K562 (cell line): ENCODE measurements around the gene MTMR12. TPM values are rescaled to one million over a fixed set of nuclear protein-coding genes. Genes with fewer than 3 reads are reported as not detected.

Experiments used
- CBFA2T3 ChIP-seq: fragments of 450-650 bp; IDR thresholded peaks from 2 replicates; pipeline ENCODE4 v1.6.1; 2017
- CC2D1A ChIP-seq: fragments of 450-650 bp; IDR thresholded peaks from 2 replicates; pipeline ENCODE4 v1.6.1; 2017; ENCODE audit warnings: mild to moderate bottlenecking
- CREB1 ChIP-seq, 2 experiments: sonication (generic) in 1 of 2; formaldehyde crosslinking in 1 of 2; IDR thresholded peaks; 2 replicates each; pipeline versions ENCODE4 v1.6.1 to v1.8.0; 2012 to 2022; ENCODE audit warnings: inconsistent platforms in 1 of 2, mild to moderate bottlenecking in 1 of 2, missing genetic modification reagents in 1 of 2, moderate library complexity in 1 of 2
- DPF2 ChIP-seq: fragments of 450-650 bp; IDR thresholded peaks from 2 replicates; pipeline ENCODE4 v1.6.1; 2016
- EP400 ChIP-seq: fragments of 450-650 bp; IDR thresholded peaks from 2 replicates; pipeline ENCODE4 v1.6.1; 2017; ENCODE audit warnings: antibody characterized with exemption, mild to moderate bottlenecking, moderate library complexity
- FOXK2 ChIP-seq, 2 experiments: fragments of 450-650 bp; IDR thresholded peaks in 1 of 2; conservative IDR thresholded peaks in 1 of 2; 2 replicates each; pipeline ENCODE4 v1.6.1; 2016; ENCODE audit warnings: low read depth in 2 of 2, mild to moderate bottlenecking in 1 of 2
- HNRNPH1 ChIP-seq: fragments of 200-400 bp; formaldehyde crosslinking; optimal IDR thresholded peaks from 2 replicates; pipeline ENCODE3; 2017; ENCODE audit warnings: low read depth, mild to moderate bottlenecking, low read length, moderate library complexity
- L3MBTL2 ChIP-seq: fragments of 450-650 bp; IDR thresholded peaks from 2 replicates; pipeline ENCODE4 v1.6.1; 2016; ENCODE audit warnings: mild to moderate bottlenecking, moderate library complexity
- MAFF ChIP-seq: IDR thresholded peaks from 2 replicates; pipeline ENCODE4 v1.6.1; 2012; ENCODE audit warnings: low read length, improper control_type of control experiment
- MAFG ChIP-seq: fragments of 450-650 bp; conservative IDR thresholded peaks from 2 replicates; pipeline ENCODE4 v1.6.1; 2016; ENCODE audit warnings: missing genetic modification characterization, missing compliant biosample characterization
- MAFK ChIP-seq: IDR thresholded peaks from 2 replicates; pipeline ENCODE4 v1.6.1; 2011; ENCODE audit warnings: low read length, improper control_type of control experiment
- MBD2 ChIP-seq: sonication (generic); IDR thresholded peaks from 2 replicates; pipeline ENCODE4 v1.6.1; 2016; ENCODE audit warnings: low read depth, borderline replicate concordance
- MEIS2 ChIP-seq: fragments of 450-650 bp; IDR thresholded peaks from 2 replicates; pipeline ENCODE4 v1.6.1; 2014; ENCODE audit warnings: mild to moderate bottlenecking; ENCODE audit not compliant: partially characterized antibody
- NR2C1 ChIP-seq, 2 experiments: fragments of 450-650 bp; IDR thresholded peaks; 2 replicates each; pipeline ENCODE4 v1.6.1; 2017; ENCODE audit warnings: mild to moderate bottlenecking in 2 of 2, antibody characterized with exemption in 1 of 2, inconsistent platforms in 1 of 2, missing compliant biosample characterization in 1 of 2, missing genetic modification characterization in 1 of 2
- POLR2G ChIP-seq: fragments of 200-400 bp; formaldehyde crosslinking; IDR thresholded peaks from 2 replicates; pipeline ENCODE4 v1.6.1; 2017; ENCODE audit warnings: low read depth, mild to moderate bottlenecking, antibody characterized with exemption, low read length, moderate library complexity
- POU5F1 ChIP-seq: fragments of 150-350 bp; IDR thresholded peaks from 2 replicates; pipeline ENCODE4 v1.6.1; 2014; ENCODE audit warnings: borderline replicate concordance, low read length, low read depth, mild to moderate bottlenecking; ENCODE audit not compliant: partially characterized antibody
- SAFB2 ChIP-seq: fragments of 200-400 bp; formaldehyde crosslinking; IDR thresholded peaks from 2 replicates; pipeline ENCODE4 v1.6.1; 2018; ENCODE audit warnings: borderline replicate concordance, low read length, low read depth, moderate library complexity; ENCODE audit not compliant: severe bottlenecking
- SLC30A9 ChIP-seq: fragments of 250-450 bp; sonication (Bioruptor Pico); IDR thresholded peaks from 2 replicates; pipeline ENCODE4 v1.8.0; 2022; ENCODE audit warnings: mild to moderate bottlenecking, moderate library complexity
- TAL1 ChIP-seq: fragments of 450-650 bp; IDR thresholded peaks from 2 replicates; pipeline ENCODE4 v1.6.1; 2016; ENCODE audit warnings: mild to moderate bottlenecking
- ZEB2 ChIP-seq: fragments of 450-650 bp; IDR thresholded peaks from 2 replicates; pipeline ENCODE4 v1.6.1; 2016
- ZNF316 ChIP-seq: fragments of 450-650 bp; IDR thresholded peaks from 2 replicates; pipeline ENCODE4 v1.6.1; 2016
- polyA plus RNA-seq, 8 experiments: library from polyadenylated mRNA; depleted of rRNA in 4 of 8; stranded (reverse) in 5 of 8; unstranded in 3 of 8; fragments of >200 nt; fragmentation: Nextera tagmentation in 2 of 8; fragmentation: Illumina TruSeq in 1 of 8; extraction: Ambion mirVana in 2 of 8; extraction: Trizol in 1 of 8; gene quantifications; 2 replicates each; pipeline versions ENCODE4 v1.2.1 to v1.2.3, GENCODE V29; 2011 to 2014; ENCODE audit warnings: inconsistent platforms in 1 of 8, missing spikeins in 1 of 8
- total RNA-seq, 7 experiments: library from RNA; depleted of rRNA in 6 of 7; stranded (reverse); fragments of >200 nt in 6 of 7; fragmentation: Illumina TruSeq in 2 of 7; extraction: Trizol in 2 of 7; gene quantifications; 2 replicates each; pipeline versions ENCODE4 v1.2.1 to v1.2.3, GENCODE V29; 2011 to 2021; ENCODE audit warnings: low replicate concordance in 1 of 7
- TF ChIP-seq, protein P1 (sequence below), 2 experiments: IDR thresholded peaks in 1 of 2; conservative IDR thresholded peaks in 1 of 2; 2 replicates each; pipeline ENCODE4 v1.6.1; 2016; ENCODE audit warnings: low read depth in 2 of 2, mild to moderate bottlenecking in 1 of 2, missing compliant biosample characterization in 1 of 2, missing genetic modification characterization in 1 of 2, moderate library complexity in 1 of 2
- TF ChIP-seq, protein P2 (sequence below): sonication (generic); formaldehyde crosslinking; IDR thresholded peaks from 2 replicates; pipeline ENCODE4 v1.8.0; 2022; ENCODE audit warnings: mild to moderate bottlenecking, missing genetic modification reagents, borderline replicate concordance
- TF ChIP-seq, protein P3 (sequence below): sonication (generic); formaldehyde crosslinking; IDR thresholded peaks from 2 replicates; pipeline ENCODE4 v1.8.0; 2022; ENCODE audit warnings: mild to moderate bottlenecking, missing genetic modification reagents

MTMR12 gene
- total and polyA plus RNA-seq, 9 of the 15 experiments (the other 6 are each of a cell fraction or from before 2014, with no cell fraction given) = 4.0 to 28.7 (median 17.1) TPM

DNA sequence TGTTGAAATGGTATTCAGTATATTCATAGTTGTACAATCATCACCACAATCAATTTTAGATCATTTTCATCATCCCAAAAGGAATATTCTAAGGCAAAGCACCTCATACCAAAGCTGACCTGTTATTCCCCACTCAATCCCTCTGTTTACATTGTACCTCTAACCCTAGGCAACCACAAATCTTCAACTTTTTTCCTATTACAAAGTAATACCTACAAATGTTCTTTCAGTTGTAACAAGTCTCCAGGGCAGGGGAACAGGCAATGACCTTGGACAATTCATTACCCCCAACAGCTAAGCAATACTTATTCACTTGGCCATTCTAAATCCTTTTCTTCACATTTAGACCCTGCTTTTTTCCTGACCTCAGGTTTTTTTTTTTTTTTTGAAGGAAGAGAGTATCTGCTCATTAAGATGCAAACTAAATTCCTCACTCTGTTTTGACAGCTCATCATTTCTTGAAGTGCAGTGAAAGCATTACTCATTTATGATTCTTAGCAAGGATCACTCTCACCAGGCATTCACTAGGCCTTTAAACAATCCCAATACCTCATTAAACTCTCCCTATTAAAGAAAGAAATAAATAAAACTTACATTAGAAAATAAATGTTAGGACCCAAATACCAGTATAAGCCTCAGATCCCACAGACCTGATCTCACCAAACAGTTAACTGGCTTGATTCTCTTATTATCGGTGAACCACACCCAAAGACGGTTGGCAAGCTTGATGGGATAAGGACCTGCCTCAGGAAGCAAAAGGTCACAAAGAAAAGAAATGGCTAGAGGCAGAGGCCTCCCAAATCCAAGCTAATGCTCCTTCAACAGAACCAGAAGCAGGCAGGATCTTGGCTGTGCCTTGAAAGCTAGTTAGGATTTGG lies 15.3 kb downstream of the MTMR12 start (continued):
- TF ChIP-seq CREB1 (IDR thresholded peaks at IDR 0.05) (no peak), CREB1 (CRISPR knock-in tag; IDR thresholded peaks at IDR 0.05) (no peak), SAFB2 (no peak), DPF2 (peak; percentile 80), L3MBTL2 (no peak), MAFK (peak; percentile 80), POLR2G (no peak), EP400 (no peak), MAFF (peak; percentile 82), POU5F1 (no peak), SLC30A9 (CRISPR knock-in tag) (no peak), ZNF316 (peak; percentile 98), HNRNPH1 (no peak), MAFG (tag) (peak; percentile 84), CC2D1A (no peak), ZEB2 (0 out of 2 replicates have a peak, but pooled peaks have one; percentile 12), TAL1 (peak; percentile 48; the same call in 1 of the 2 replicates), MEIS2 (peak; percentile 73), NR2C1 (IDR thresholded peaks at IDR 0.05) (0 out of 2 replicates have a peak, but pooled peaks have one; percentile 16), NR2C1 (tag; IDR thresholded peaks at IDR 0.05) (no peak; the same call in 1 of the 2 replicates), MBD2 (peak; percentile 36; the same call in 1 of the 2 replicates), CBFA2T3 (peak; percentile 72), FOXK2 (conservative IDR thresholded peaks at IDR 0.05 in 1 of 2, IDR thresholded peaks at IDR 0.05 in 1 of 2; ENCODE audit: low read depth in 2 of 2) (no peak)
- TF ChIP-seq, protein P1, sequence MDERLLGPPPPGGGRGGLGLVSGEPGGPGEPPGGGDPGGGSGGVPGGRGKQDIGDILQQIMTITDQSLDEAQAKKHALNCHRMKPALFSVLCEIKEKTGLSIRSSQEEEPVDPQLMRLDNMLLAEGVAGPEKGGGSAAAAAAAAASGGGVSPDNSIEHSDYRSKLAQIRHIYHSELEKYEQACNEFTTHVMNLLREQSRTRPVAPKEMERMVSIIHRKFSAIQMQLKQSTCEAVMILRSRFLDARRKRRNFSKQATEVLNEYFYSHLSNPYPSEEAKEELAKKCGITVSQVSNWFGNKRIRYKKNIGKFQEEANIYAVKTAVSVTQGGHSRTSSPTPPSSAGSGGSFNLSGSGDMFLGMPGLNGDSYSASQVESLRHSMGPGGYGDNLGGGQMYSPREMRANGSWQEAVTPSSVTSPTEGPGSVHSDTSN (CRISPR knock-in tag; IDR thresholded peaks at IDR 0.05; ENCODE audit: low read depth) = no peak
- TF ChIP-seq, protein P1 (tag; conservative IDR thresholded peaks at IDR 0.05; ENCODE audit: low read depth) = peak; percentile 64
- TF ChIP-seq, protein P2, sequence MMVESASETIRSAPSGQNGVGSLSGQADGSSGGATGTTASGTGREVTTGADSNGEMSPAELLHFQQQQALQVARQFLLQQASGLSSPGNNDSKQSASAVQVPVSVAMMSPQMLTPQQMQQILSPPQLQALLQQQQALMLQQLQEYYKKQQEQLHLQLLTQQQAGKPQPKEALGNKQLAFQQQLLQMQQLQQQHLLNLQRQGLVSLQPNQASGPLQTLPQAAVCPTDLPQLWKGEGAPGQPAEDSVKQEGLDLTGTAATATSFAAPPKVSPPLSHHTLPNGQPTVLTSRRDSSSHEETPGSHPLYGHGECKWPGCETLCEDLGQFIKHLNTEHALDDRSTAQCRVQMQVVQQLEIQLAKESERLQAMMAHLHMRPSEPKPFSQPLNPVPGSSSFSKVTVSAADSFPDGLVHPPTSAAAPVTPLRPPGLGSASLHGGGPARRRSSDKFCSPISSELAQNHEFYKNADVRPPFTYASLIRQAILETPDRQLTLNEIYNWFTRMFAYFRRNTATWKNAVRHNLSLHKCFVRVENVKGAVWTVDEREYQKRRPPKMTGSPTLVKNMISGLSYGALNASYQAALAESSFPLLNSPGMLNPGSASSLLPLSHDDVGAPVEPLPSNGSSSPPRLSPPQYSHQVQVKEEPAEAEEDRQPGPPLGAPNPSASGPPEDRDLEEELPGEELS (CRISPR knock-in tag) = no peak
- TF ChIP-seq, protein P3, sequence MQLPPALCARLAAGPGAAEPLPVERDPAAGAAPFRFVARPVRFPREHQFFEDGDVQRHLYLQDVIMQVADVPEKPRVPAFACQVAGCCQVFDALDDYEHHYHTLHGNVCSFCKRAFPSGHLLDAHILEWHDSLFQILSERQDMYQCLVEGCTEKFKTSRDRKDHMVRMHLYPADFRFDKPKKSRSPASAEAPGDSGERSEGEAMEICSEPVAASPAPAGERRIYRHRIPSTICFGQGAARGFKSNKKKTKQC (CRISPR knock-in tag) = no peak
